MG63 (cell line): ENCODE results near the gene PDE6H. TPM values are rescaled to one million over a fixed set of nuclear protein-coding genes. Genes with fewer than 3 reads are reported as not detected.
A peak's percentile ranks its signal among the peaks of the same experiment; 100 is the strongest.

Source experiments
- DNase-seq: peaks from one replicate; pipeline ENCODE4 v3.0.0-alpha.2; 2020
- H3K27me3 ChIP-seq: fragments of 250-450 bp; sonication (Bioruptor Pico); 2 replicates; pipeline ENCODE4 v1.5.1; 2020; ENCODE audit warnings: mild to moderate bottlenecking, moderate library complexity
- H3K36me3 ChIP-seq: fragments of 250-450 bp; sonication (Bioruptor Pico); 2 replicates; pipeline ENCODE4 v1.5.1; 2020; ENCODE audit warnings: mild to moderate bottlenecking, moderate library complexity
- H3K4me3 ChIP-seq: fragments of 250-450 bp; sonication (Bioruptor Pico); 2 replicates; pipeline ENCODE4 v1.5.1; 2020; ENCODE audit warnings: mild to moderate bottlenecking, moderate library complexity
- H3K9me3 ChIP-seq: fragments of 250-450 bp; sonication (Bioruptor Pico); 2 replicates; pipeline ENCODE4 v1.5.1; 2020; ENCODE audit warnings: mild to moderate bottlenecking, moderate library complexity
- total RNA-seq: library from RNA; depleted of rRNA; stranded (reverse); fragments of >200 nt; shearing (Covaris generic); gene quantifications from 2 replicates; pipeline ENCODE4 v1.2.3, GENCODE V29; 2014; ENCODE audit warnings: low replicate concordance

Gene PDE6H
- total RNA-seq, 1 experiment from 2014 or later, result not detected

DNA sequence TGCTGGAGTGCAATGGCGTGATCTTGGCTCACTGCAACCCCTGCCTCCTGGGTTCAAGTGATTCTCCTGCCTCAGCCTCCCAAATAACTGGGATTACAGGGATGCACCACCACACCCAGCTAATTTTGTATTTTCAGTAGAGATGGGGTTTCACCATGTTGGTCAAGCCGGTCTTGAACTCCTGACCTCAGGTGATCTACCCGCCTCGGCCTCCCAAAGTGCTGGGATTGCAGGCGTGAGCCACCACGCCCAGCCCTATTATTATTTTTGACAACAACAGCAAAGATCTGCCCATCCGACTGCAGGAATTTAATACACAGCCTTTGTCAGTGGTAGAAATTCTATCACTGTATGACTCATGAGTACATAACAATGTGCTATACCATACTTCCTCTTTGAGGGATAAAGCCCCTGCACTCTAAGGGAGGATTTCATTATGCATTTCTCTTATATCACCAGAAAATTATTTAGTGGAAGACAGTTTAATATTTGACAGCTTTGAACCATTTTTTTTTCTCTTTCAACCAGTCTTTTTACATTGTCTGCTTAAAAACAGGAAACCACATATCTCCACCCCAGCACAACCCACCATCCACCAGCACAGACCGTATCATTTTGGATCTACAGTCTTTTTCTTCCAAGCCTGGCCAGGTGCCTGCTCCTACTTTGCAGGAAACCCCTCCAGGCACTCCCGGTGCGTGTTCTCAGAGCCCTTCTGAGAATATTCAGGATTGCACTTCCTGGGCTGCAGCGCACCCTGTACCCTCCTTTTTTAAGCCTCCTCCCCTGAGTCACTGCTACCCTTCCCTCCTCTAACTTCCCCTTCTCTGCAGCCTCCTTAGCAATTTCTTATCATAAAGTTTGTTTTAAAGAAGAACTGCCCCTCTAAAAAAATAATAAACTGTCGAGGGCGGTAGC, 12.0 kb upstream of the PDE6H start:
- H3K4me3 ChIP-seq, result no peak overlapping the region
- H3K36me3 ChIP-seq, result no peaks in the 10 kb centered on the region
- H3K27me3 ChIP-seq, result no peaks in the 10 kb centered on the region
- DNase-seq, result peak; percentile 7
- no peaks in the 10 kb centered on the region for H3K9me3 ChIP-seq

DNA sequence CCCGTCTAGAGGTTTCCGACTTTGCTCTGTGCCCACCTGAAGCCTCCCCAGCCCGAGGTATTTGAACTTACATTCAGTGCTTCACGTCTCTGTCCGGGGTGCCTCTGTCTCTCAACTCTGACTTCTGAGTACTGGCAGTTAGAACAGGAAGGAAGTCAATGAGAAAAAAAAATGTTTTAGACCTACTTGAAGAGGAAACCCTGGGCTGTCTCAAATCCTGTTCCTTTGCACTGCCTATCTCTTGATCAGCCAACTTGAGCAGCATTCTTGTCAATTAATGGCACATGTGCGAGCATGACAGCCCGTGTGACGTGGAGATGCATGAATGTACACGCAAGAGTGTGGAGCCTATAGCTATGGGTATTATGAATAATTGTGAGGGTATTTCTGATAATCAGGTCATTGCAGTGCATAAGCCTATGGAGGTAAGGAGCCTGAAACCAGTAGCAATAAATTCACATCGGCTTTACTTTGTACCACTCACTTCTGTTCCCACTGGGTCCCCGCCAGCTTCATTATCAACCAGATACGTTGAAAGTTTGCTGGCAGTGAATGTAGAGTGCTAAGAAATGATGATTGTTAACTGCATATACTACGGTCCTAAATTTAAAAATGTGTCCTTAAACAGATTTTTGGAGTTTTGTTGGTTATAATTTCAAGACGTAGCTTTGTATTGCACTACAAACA, 11.2 kb upstream of the PDE6H start, which contains the start of gene ARHGDIB:
Gene ARHGDIB (minus strand): TSS at position 136 of the 687 bp plus-strand sequence. CDS start 10,889 bp downstream, outside the sequence.
- DNase-seq, result no peak
- no peaks in the 10 kb centered on the region for H3K36me3 ChIP-seq

DNA sequence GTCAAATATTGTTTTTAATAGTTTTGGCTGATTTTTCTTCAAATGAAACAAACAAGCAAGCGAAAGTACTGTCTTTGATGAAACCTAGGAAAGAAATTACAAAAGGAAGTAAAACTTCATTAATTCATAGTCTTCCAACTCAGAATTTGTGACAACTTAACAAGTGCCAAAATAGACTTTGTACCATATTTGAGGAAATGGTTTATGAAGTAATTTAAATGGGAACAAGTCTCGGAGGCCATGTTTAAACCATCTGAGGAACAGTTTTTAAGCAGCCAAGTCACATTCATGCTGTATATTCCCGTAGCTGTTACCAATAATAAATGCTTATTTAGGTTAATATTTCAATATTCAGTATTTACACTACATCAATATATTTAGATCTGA, 10.7 kb upstream of the PDE6H start:
- DNase-seq, result no peak
- H3K27me3 ChIP-seq, result no peaks in the 10 kb centered on the region
- H3K36me3 ChIP-seq, result no peaks in the 10 kb centered on the region
- no peak overlapping the region for H3K4me3 ChIP-seq
- no peaks in the 10 kb centered on the region for H3K9me3 ChIP-seq

More for the DNA sequence above, 11.2 kb upstream of the PDE6H start, which contains the start of gene ARHGDIB:
- Histone ChIP-seq H3K9me3 (no peaks in the 10 kb centered on the region), H3K4me3 (no peak within 1 kb of the TSS), H3K27me3 (no peaks in the 10 kb centered on the region)

DNA sequence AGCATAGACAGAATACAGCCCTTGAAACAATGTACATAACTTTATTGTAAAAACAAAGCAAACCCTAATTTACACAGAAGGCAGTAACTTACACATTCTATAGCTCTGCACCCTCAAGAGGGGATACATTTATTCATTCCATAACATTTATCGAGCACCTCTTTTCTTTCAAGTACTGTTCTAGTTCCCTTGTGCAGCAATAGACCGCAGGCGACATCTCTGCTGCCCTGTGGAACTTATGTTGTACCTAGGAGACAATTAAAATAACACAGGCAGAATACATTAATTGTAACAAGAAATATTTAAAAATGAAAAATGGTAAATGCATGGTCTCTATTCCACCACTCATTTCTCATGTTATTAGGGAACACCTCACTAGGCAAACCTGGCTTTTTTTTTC, 10.0 kb upstream of the PDE6H start:
- H3K9me3 ChIP-seq, result no peaks in the 10 kb centered on the region
- H3K36me3 ChIP-seq, result no peaks in the 10 kb centered on the region
- DNase-seq, result no peak
- H3K27me3 ChIP-seq, result no peaks in the 10 kb centered on the region
- no peak overlapping the region for H3K4me3 ChIP-seq

DNA sequence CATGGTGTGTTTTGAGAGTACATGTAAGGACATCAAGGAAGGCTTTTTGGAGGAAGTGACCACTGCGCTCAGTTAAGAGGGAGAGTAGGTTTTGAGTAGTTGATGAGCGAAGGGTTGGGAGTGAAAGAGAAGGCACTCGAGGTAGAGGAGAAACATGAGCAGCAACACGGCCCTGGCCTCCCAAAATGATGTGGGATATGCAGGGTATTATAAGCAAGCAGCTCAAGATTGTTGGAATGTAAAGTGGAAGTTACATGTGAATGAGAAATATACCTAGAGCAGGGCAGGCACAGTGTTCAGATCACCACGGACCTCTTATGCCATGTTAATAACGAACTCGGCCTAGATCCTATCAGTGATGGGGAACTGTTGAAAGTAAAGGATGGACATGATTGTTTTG, 9.3 kb upstream of the PDE6H start:
- Histone ChIP-seq H3K36me3 (no peaks in the 10 kb centered on the region), H3K9me3 (no peaks in the 10 kb centered on the region), H3K27me3 (no peaks in the 10 kb centered on the region), H3K4me3 (no peak overlapping the region)
- no peak for DNase-seq

DNA sequence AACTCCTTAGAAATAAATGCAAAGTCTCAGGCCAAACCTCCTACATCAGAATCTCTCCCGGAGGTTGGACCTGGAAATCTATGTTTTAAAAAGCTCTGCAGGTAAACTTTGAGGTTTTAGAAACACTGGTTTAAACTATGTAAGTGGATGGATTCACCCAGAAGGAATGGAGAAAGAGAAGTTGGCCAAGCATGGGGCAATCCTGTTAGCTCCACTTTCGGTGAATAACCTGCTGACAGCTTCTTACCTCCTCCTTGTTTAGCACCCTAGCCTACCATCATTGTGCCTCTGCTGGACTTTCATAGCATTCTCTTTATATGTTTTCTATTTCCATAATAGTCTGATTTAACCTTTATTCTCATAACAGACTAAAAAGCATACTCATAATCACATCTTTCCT, 8.4 kb upstream of the PDE6H start:
- Histone ChIP-seq H3K36me3 (no peaks in the 10 kb centered on the region), H3K27me3 (no peaks in the 10 kb centered on the region), H3K9me3 (no peaks in the 10 kb centered on the region), H3K4me3 (no peak overlapping the region)
- DNase-seq, result no peak

DNA sequence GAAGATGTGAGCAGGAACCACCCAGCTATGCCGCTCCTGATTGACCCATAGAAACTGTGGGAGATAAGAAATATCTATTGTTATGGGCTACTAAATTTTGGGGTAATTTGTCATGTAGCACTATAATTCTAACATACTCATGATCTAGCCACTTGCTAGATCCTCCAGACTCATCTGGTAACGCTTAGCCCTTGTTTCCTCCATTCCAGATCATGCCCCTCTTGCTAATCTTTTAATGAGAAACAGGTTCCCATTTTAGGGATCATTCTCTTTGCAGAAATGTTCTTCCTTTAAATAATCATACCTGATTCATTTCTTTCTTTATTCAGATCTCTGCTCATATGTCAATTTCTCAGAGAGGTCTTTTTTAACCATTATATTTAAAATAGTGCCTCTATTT, 7.6 kb upstream of the PDE6H start:
- H3K9me3 ChIP-seq, result peaks cover 1% of the 10 kb centered on the region; the same call in 1 of the 2 replicates
- H3K36me3 ChIP-seq, result no peaks in the 10 kb centered on the region
- DNase-seq, result no peak
- H3K27me3 ChIP-seq, result no peaks in the 10 kb centered on the region
- H3K4me3 ChIP-seq, result no peak overlapping the region

DNA sequence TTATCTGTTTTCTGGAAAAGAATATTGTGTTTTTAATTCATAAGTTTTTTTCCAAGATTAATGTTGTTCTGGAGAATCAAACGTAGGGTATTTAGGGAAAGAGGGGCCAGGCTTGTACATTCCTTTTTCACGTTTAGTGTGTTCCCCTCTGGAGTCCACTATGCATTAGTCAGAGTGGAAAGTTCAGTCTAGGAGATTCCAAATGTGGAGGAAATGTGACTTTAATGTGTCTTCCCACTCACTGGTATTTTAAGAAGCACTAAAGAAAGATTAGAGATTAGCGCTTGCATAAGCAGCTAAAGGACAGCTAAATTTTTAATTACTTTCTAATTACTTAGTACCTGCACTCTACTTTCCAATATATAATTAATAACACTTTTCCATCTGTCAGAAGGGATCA, 4.4 kb upstream of the PDE6H start:
- no peak for DNase-seq
- Histone ChIP-seq H3K27me3 (no peaks in the 10 kb centered on the region), H3K9me3 (peaks cover 4% of the 10 kb centered on the region; the same call in 1 of the 2 replicates), H3K36me3 (no peaks in the 10 kb centered on the region), H3K4me3 (no peak overlapping the region)

DNA sequence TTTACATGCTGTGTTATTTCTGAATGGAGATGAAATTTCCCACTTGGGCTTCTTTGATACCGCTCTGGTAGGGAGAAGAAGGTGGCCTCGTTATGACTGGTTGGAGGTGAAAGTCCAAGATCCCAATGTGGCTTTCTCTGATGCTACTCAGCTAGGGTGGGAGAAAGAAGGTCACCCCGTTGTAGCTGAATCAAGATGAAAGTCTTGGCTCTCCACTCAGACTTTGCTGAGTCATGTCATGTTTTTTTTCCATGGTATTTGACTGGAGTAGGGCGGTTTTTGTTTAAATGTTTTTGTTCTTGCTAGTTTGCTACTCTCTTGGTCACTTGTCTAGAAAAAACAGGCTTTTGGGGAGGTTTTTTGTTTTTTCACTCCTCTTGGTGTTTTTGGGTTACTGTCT, 2.4 kb upstream of the PDE6H start:
- Histone ChIP-seq H3K4me3 (no peak overlapping the region), H3K27me3 (no peaks in the 10 kb centered on the region), H3K36me3 (no peaks in the 10 kb centered on the region), H3K9me3 (peaks cover 4% of the 10 kb centered on the region; the same call in 1 of the 2 replicates)
- DNase-seq, result no peak

DNA sequence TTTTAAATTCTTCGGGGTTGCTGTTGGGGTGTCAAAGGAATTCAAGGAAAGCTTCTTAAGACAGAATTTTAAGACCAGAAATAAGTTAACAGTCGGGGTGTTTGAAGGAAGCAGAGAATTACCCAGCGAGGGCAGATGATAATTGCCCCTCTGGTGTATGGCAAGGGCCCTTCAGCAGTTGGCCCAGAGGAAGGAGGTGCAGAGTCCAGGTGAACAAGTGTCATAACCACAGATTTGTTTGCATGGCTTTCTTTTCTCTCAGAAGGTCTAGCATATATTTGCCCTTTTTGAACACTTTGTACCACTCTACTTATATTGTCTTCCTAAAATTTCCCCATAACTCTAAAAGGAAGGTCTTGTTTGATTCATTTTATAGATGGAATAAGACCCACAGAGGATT, 1.8 kb downstream of the PDE6H start:
- DNase-seq, result no peak
- Histone ChIP-seq H3K4me3 (no peak overlapping the region), H3K36me3 (no peaks in the 10 kb centered on the region), H3K27me3 (no peaks in the 10 kb centered on the region), H3K9me3 (peaks cover 4% of the 10 kb centered on the region; the same call in 1 of the 2 replicates)

DNA sequence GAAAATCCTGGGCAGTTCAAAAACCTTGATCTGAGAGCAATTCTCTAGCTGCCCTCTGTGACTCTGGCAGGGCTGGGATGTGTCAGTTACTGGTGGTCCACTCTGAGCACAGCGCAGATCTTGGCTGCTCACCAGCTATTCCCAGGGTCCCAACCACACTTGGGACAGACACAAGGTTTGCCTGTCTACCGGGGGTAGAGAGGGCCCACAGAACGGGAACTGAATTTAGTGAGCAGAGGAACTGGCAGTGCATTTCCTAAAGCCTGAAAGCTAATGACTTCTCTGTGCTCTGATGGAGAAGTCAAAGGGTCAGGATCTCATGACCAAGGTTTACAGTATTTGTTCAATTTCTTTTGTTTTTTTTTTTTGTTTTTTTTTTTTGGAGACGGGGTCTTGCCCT, 2.6 kb downstream of the PDE6H start:
- no peaks in the 10 kb centered on the region for H3K27me3 ChIP-seq
- no peaks in the 10 kb centered on the region for H3K36me3 ChIP-seq
- H3K9me3 ChIP-seq, result peaks cover under 1% of the 10 kb centered on the region; the same call in 1 of the 2 replicates
- no peak overlapping the region for H3K4me3 ChIP-seq
- DNase-seq, result no peak

DNA sequence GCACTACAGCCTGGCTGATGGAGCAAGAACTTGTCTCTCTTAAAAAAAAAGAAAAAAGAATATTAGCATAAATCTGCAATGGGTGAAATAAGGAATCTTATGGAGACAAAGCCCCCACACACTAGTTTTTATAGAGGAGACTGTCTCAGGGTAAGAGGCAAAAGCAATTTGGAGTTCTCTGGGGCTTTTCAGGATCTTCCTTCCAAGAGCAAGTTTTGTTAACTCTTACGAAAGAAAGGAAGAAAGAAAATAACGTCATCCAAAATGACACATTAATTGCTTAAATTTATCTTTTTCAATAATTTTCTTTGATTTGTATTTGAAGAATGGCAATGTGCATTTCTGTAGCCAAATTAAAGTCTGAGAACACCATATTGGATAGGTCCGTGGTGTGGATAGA, 3.8 kb downstream of the PDE6H start:
- H3K4me3 ChIP-seq, result no peak overlapping the region
- DNase-seq, result no peak
- no peaks in the 10 kb centered on the region for H3K27me3 ChIP-seq
- no peaks in the 10 kb centered on the region for H3K9me3 ChIP-seq
- no peaks in the 10 kb centered on the region for H3K36me3 ChIP-seq

DNA sequence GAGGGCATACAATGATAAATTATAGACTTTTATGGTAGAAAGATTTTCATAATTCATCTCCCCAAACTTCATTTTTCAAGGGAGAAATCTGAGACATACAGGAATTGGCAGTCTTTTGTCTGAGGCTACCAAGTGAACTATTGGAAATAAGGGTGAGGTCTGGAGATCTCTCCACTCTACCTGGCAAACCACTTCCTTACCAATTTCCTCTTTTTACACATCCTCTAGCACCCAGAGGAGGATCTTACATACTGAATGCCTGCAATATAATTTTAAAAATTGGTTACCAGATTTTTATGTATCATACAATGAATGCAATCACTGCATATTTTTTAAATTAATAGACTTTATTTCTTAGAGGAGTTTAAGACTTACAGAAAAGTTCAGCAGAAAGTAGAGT, 6.6 kb downstream of the PDE6H start:
- H3K27me3 ChIP-seq, result no peaks in the 10 kb centered on the region
- DNase-seq, result no peak

DNA sequence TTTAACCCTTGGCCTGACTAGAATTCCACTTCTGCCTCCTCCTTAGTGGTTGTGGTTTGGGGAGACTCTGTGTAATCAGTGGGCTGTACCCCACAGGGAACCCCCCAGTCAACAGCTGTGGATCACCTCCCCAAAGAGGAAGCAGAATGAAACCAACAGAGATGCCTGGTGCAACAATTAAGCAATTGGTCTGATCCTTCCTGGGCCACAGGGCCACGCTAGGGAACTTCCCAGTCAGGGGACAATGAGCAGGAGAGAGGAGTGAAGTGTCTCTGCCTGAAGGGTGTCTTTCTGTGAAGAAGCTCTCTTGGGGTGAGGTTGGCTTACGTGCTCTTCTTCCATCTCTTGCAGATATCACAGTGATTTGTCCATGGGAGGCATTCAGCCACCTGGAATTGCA, 8.2 kb downstream of the PDE6H start:
- Histone ChIP-seq H3K36me3 (no peaks in the 10 kb centered on the region), H3K27me3 (no peaks in the 10 kb centered on the region)

More for the DNA sequence above, 6.6 kb downstream of the PDE6H start:
- Histone ChIP-seq H3K9me3 (no peaks in the 10 kb centered on the region), H3K36me3 (no peaks in the 10 kb centered on the region), H3K4me3 (no peak overlapping the region)

DNA sequence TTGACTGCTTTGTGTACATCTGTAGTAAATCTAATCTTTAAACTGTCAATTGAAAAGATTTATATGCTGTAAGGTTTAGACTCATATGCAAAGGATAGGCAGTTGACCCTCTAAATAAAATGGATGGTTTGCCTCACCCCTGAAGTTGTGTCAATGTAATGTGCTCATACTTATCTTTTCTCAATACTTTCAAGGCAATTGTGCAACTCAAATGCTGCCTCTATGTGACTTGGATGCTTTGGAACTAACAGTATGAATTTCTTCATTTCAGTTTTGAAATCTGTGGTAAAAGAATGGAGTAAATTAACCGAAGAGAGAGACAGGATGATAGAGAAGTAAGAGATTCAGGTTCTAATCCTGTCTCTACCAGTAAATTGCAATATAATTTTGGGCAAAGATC, 9.7 kb downstream of the PDE6H start:
- no peak overlapping the region for H3K4me3 ChIP-seq
- no peaks in the 10 kb centered on the region for H3K9me3 ChIP-seq
- H3K36me3 ChIP-seq, result no peaks in the 10 kb centered on the region
- H3K27me3 ChIP-seq, result no peaks in the 10 kb centered on the region
- no peak for DNase-seq

More for the DNA sequence above, 8.2 kb downstream of the PDE6H start:
- no peak for DNase-seq
- Histone ChIP-seq H3K4me3 (no peak overlapping the region), H3K9me3 (no peaks in the 10 kb centered on the region)

DNA sequence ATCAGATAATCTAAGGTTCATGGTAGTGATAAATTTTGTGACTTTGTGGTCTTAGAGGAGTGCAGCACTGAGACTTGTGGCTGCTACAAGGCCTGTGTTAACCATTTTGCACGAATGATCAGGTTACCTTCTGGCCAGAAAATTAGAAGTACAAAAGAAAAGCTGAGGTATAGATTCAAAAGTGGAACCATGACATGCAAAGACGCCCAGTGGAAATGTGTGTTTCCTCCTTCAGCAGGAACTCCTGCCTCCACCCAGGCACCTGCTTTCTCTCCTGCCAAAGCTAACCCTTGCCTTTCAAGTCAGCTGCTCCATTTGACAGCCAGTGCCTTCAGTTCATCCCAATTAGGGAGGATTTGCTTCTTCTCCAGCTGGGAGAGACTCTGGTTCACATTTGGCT, 10.1 kb downstream of the PDE6H start:
- no peak for DNase-seq
- Histone ChIP-seq H3K4me3 (no peak overlapping the region), H3K36me3 (no peaks in the 10 kb centered on the region), H3K27me3 (no peaks in the 10 kb centered on the region), H3K9me3 (no peaks in the 10 kb centered on the region)

DNA sequence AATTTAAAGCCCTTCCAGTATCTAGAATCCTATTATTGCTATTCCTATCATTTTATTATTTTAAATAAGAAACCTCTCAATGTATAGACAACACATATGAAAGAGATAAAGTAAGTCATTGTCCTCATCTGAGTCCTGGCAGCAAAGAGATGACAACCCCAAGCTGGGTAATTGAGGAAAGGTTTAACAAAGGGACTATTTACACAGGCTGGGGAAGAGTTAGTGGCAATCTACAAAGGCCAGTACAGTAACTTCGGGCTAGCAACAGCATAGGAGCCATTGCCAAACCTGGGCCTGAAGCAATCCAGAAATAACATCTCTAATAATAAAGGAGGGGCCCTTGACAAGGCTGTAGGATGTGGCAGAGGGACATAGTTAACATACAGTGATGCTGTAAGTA, 11.2 kb downstream of the PDE6H start:
- H3K4me3 ChIP-seq, result no peak overlapping the region
- H3K9me3 ChIP-seq, result no peaks in the 10 kb centered on the region
- no peaks in the 10 kb centered on the region for H3K36me3 ChIP-seq
- no peak for DNase-seq
- no peaks in the 10 kb centered on the region for H3K27me3 ChIP-seq
